K562 (cell line): ENCODE data around the gene ALDH16A1. TPM values are rescaled to one million over a fixed set of nuclear protein-coding genes. Genes with fewer than 3 reads are reported as not detected.

Experiments used
- CCNT2 ChIP-seq: IDR thresholded peaks from 2 replicates; pipeline ENCODE4 v1.6.1; 2011; ENCODE audit warnings: borderline replicate concordance, low read depth, mild to moderate bottlenecking, moderate library complexity, mixed read lengths, low read length; ENCODE audit not compliant: insufficient read length; ENCODE audit errors: extremely low read depth
- ERF ChIP-seq: fragments of 450-650 bp; formaldehyde crosslinking; IDR thresholded peaks from 2 replicates; pipeline ENCODE4 v1.4.0; 2020; ENCODE audit warnings: mild to moderate bottlenecking, mixed read lengths
- GTF2E2 ChIP-seq: fragments of 200-800 bp; sonication (Bioruptor generic); IDR thresholded peaks from 2 replicates; pipeline ENCODE4 v1.6.1; 2016; ENCODE audit warnings: missing genetic modification characterization, missing compliant biosample characterization
- ILF3 ChIP-seq: fragments of 450-650 bp; IDR thresholded peaks from 2 replicates; pipeline ENCODE4 v1.6.1; 2018; ENCODE audit warnings: antibody characterized with exemption, mild to moderate bottlenecking, moderate library complexity, borderline replicate concordance
- KDM5B ChIP-seq: fragments of 200-600 bp; sonication (generic); IDR thresholded peaks from 2 replicates; pipeline ENCODE4 v1.6.1; 2012; ENCODE audit warnings: low read depth, mild to moderate bottlenecking, moderate library complexity, low read length, control low read depth, inconsistent platforms; ENCODE audit not compliant: insufficient replicate concordance
- KLF13 ChIP-seq: fragments of 450-650 bp; IDR thresholded peaks from 2 replicates; pipeline ENCODE4 v1.6.1; 2016; ENCODE audit warnings: missing genetic modification characterization, low read depth, mild to moderate bottlenecking, missing compliant biosample characterization, moderate library complexity, borderline replicate concordance
- MBD1 ChIP-seq: fragments of 250-450 bp; sonication (Bioruptor Pico); IDR thresholded peaks from 2 replicates; pipeline ENCODE4 v1.8.0; 2022; ENCODE audit warnings: inconsistent platforms
- MECOM ChIP-seq: fragments of 250-450 bp; sonication (Bioruptor Pico); IDR thresholded peaks from 2 replicates; pipeline ENCODE4 v1.8.0; 2022; ENCODE audit warnings: inconsistent platforms
- MED1 ChIP-seq: sonication (generic); formaldehyde crosslinking; IDR thresholded peaks from 2 replicates; pipeline ENCODE4 v1.8.1; 2023; ENCODE audit warnings: missing genetic modification reagents, borderline replicate concordance
- NCOA2 ChIP-seq, 2 experiments: fragments of 450-650 bp; IDR thresholded peaks; 2 replicates each; pipeline ENCODE4 v1.6.1; 2018; ENCODE audit warnings: mild to moderate bottlenecking in 2 of 2, moderate library complexity in 1 of 2; ENCODE audit not compliant: partially characterized antibody in 2 of 2
- NCOR1 ChIP-seq: fragments of 450-650 bp; IDR thresholded peaks from 2 replicates; pipeline ENCODE4 v1.6.1; 2016; ENCODE audit warnings: mild to moderate bottlenecking, moderate library complexity
- POLR3G ChIP-seq: IDR thresholded peaks from 2 replicates; pipeline ENCODE4 v1.6.1; 2011; ENCODE audit not compliant: insufficient read length, insufficient replicate concordance; ENCODE audit errors: extremely low read depth
- REST ChIP-seq, 2 experiments: fragments of 450-650 bp; formaldehyde crosslinking in 1 of 2; IDR thresholded peaks; 2 replicates each; pipeline versions ENCODE4 v1.4.0 to v1.6.1; 2014 to 2020; ENCODE audit warnings: mild to moderate bottlenecking in 2 of 2, borderline replicate concordance in 1 of 2, low read depth in 1 of 2
- STAT5A ChIP-seq: IDR thresholded peaks from 2 replicates; pipeline ENCODE4 v1.6.1; 2012; ENCODE audit warnings: low read length, inconsistent platforms, borderline replicate concordance
- THAP7 ChIP-seq: fragments of 250-450 bp; sonication (Bioruptor Pico); IDR thresholded peaks from 2 replicates; pipeline ENCODE4 v1.5.0; 2021
- ZNF263 ChIP-seq: sonication (generic); formaldehyde crosslinking; IDR thresholded peaks from 2 replicates; pipeline ENCODE4 v1.8.0; 2022; ENCODE audit warnings: mild to moderate bottlenecking, missing genetic modification reagents, borderline replicate concordance
- polyA plus RNA-seq, 8 experiments: library from polyadenylated mRNA; depleted of rRNA in 4 of 8; stranded (reverse) in 5 of 8; unstranded in 3 of 8; fragments of >200 nt; fragmentation: Nextera tagmentation in 2 of 8; fragmentation: Illumina TruSeq in 1 of 8; extraction: Ambion mirVana in 2 of 8; extraction: Trizol in 1 of 8; gene quantifications; 2 replicates each; pipeline versions ENCODE4 v1.2.1 to v1.2.3, GENCODE V29; 2011 to 2014; ENCODE audit warnings: inconsistent platforms in 1 of 8, missing spikeins in 1 of 8
- total RNA-seq, 7 experiments: library from RNA; depleted of rRNA in 6 of 7; stranded (reverse); fragments of >200 nt in 6 of 7; fragmentation: Illumina TruSeq in 2 of 7; extraction: Trizol in 2 of 7; gene quantifications; 2 replicates each; pipeline versions ENCODE4 v1.2.1 to v1.2.3, GENCODE V29; 2011 to 2021; ENCODE audit warnings: low replicate concordance in 1 of 7

The ALDH16A1 gene
- total and polyA plus RNA-seq, 9 of the 15 experiments (the other 6 are each of a cell fraction or from before 2014, with no cell fraction given): 2.2 to 52.2 (median 7.6) TPM

GRCh38 chr19:49453013-49453756, at the start of gene ALDH16A1 (continued):
- peak; percentile 93 for TF ChIP-seq GTF2E2 (tag)
- no peak for TF ChIP-seq MED1
- peak; percentile 66 for TF ChIP-seq KDM5B
- peak; percentile 71 for TF ChIP-seq REST (IDR thresholded peaks at IDR 0.05; ENCODE audit: borderline replicate concordance)
- TF ChIP-seq REST (CRISPR knock-in tag; IDR thresholded peaks at IDR 0.05; ENCODE audit: low read depth): no peak; the same call in 1 of the 2 replicates
- peak; percentile 37; the same call in 1 of the 2 replicates for TF ChIP-seq THAP7 (CRISPR knock-in tag)
- TF ChIP-seq POLR3G: no peak
- TF ChIP-seq STAT5A: no peak
- TF ChIP-seq NCOR1: no peak; the same call in 1 of the 2 replicates
- TF ChIP-seq CCNT2: no peak
- no peak for TF ChIP-seq MECOM (CRISPR knock-in tag)
- no peak for TF ChIP-seq MBD1
- TF ChIP-seq ERF (CRISPR knock-in tag): no peak
- no peak for TF ChIP-seq ILF3
- no peak for TF ChIP-seq NCOA2 (IDR thresholded peaks at IDR 0.05; ENCODE audit: partially characterized antibody in 2 of 2)
- TF ChIP-seq KLF13 (tag): peak; percentile 74; the same call in 1 of the 2 replicates
- peak; percentile 73; the same call in 1 of the 2 replicates for TF ChIP-seq ZNF263
